C1 segment of cervical spinal cord (tissue), 14 donors: ENCODE data around the gene FAM163B.

Experiments used
- DNase-seq, 14 donors: peaks; one replicate each; lab custom pipeline; 2025; lab: John Stamatoyannopoulos, UW

FAM163B gene

DNA sequence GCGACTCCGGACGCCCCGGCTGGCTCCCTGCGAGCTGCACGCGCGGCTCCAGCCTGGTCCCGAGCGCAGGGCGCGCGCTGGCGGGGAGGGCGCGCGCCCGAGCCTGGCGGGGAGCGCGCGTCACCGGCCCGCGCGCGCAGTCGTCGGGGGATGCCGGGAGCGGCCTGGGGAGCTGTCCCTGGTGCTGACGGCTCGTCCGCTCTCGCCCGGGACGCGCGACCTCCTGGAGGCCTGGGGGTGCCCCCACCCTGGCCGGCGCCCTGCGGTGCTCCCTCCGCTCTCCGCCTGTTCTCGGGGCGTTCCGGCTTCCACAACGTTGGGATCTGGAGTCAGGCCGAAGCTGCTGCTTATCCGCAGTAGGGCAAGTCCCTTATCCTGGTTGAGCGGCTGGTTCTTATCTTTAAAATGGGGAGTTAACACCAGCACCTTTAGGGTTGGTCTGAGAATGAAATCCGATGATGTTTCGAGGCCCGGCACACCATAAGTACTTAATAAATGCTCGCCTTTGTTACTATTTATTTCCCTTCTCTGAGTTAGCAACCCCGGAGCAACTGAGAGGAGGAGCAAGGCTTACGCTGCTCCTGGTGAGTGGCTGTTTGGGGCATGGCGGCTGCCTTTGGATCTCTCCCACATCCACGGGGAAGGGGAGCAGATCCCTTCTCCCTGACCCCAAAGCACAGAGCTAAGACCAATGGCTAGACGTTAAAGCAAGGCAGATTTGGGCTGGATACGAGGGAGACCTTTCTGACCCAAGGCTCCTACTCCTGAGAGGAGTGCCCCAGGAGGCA, at the start of gene FAM163B:
TSS of gene FAM163B (minus strand) at position 79 of the 788 bp plus-strand sequence. CDS start 29,166 bp downstream, outside the sequence.
- DNase-seq = peak in 8 of 14 donors; percentile 14 to 61 (median 25)

GRCh38 chr9:133657120-133657661, 48.0 kb upstream of the FAM163B start:
- DNase-seq = peak in 1 of 14 donors; percentile 52

DNA sequence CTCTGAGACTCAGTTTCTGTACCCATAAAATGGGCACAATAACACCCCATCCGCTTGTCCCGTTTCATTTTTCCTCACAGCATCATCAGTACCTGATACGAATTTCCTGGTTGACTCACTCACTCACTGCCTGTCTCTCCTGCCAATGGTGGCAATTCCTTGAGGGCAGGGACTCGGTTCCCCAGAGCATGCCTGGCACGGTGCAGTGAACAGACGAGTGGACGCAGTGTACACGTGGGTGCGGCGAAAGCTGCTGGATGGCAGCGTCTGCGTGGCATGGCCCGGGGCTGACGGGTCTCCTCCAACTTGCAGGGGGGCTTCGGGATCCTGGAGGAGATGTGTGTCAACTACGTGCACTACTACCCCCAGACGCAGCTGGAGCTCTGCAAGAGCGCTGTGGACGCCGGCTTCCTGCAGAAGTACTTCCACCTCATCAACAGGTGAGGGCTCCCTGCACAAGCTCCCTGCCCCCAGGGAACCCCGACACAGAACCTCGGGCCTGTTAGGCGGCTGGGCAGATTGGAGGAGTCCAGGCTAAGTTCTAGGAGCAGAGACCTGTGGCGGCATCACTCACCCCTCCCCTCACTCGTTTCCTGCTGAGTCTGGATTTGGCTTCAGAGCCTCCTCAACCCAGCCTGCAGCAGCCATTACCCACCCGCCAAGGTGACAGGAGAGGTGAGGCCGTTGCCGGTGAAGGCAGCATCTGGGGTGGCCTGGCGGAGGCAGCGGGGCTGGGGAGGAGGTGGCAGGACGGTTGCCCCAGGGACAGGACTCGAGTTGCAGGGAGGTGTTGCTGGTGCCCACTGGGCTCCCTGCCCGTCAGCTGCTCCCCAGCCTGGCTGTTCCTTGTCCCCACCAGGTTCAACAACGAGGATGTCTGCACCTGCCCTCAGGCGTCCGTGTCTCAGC, 47.3 kb upstream of the FAM163B start:
- DNase-seq = no peak

DNA sequence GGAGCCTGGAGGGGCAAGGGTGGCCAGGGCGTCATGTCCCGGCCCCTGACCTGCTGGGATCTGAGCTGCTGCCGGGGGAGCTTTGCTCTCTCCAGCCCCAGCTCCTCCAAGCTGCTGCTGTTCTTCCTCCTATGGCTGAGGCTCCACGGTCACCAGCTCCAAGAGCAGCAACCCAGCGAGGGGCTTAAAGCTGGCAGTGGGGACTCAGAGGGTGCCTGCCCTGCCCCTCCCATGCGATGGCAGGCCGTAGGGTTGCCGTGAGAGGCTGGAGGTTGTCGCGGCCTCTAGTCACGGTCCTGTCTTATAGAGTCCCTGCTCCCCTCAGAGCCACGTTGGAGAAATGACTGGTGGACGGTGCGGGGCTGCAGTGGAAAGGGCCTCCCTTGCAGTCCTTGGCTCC, 46.5 kb upstream of the FAM163B start:
- DNase-seq = no peak

DNA sequence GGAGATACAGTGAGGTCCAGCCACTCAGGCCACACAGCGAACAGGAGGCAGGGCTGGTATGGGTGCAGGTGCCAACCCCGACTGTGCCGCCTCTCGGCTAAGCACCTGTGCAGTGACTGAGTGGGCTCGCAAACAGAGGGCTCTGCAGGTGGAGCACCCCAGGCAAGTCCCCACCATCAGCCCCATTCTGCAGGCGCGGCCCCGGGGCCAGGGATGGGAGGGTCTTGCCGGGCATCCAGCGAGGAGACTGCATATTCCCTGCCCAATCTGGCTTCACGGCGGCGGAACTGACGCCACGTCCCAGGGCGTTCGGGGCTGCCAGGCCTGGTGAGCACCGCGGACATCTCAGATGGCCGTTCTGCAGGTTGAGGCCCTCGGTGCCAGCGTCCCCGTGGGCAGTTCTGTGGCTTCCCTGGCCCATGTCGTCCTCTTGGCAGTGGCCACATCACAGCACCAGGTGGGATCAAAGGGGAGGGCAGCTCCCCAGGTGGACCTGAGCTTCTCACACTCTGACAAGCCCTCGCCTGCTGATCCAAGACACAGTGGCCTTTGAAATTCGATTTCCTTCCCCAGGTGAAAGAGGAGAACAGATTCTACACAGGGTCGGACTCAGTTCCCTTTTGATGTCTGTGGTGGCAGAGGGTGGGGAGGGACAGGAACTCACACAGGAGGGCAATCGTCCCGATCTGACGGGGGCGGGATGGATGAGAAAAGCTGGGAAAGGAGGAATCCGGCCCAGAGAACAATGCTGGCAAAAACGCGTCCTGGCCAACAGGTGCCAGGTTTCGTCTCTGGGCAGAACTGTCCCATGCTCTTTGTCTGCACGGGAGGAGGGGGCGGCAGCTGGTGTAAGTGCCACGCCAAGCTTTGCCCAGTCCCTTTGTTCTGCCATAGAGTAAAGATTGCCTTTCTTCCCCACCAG, 45.8 kb upstream of the FAM163B start:
- peak in 1 of 14 donors; percentile 66 for DNase-seq

GRCh38 chr9:133653638-133654037, 44.4 kb upstream of the FAM163B start:
- DNase-seq = no peak

GRCh38 chr9:133650026-133650425, 40.8 kb upstream of the FAM163B start:
- no peak for DNase-seq

GRCh38 chr9:133649194-133649593, 40.0 kb upstream of the FAM163B start:
- DNase-seq = no peak

GRCh38 chr9:133647765-133648469, 38.7 kb upstream of the FAM163B start:
- no peak for DNase-seq

GRCh38 chr9:133647148-133647547, 38.0 kb upstream of the FAM163B start:
- DNase-seq = no peak

DNA sequence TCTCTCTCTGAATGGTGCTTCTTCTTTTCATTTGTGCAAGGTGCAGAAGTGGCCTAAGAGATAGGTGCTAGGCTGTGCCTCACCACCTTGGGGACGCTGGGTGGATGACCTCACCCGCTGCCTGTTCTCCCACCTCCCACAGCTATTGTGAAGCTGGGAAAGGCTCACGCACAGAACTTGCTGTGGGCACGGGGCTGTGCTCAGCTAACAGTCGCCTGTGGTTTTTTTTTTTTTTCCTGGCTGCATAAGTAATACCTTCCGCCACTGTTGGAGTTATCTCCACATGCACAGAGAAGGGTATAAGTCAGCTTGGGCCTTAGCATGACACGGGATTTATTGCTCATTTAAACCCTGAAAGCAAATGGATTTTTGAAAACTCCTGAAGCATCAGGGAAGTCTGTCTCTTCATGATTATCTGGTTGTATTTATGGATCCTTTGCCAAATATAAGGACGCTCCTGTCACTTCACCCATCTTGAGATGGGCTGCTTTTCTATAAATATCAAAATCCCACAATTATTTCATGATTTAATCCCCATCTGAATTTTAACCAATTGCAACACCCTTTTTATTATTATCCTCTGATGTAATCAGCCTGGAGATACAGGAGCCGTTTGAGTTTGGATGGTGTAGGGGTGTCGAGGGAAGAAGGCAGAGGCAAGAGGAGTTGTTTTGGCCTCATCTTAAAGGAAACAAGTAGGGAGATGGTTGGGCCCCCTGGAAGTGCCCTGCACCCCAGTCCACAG, 36.0 kb upstream of the FAM163B start:
- DNase-seq = no peak

DNA sequence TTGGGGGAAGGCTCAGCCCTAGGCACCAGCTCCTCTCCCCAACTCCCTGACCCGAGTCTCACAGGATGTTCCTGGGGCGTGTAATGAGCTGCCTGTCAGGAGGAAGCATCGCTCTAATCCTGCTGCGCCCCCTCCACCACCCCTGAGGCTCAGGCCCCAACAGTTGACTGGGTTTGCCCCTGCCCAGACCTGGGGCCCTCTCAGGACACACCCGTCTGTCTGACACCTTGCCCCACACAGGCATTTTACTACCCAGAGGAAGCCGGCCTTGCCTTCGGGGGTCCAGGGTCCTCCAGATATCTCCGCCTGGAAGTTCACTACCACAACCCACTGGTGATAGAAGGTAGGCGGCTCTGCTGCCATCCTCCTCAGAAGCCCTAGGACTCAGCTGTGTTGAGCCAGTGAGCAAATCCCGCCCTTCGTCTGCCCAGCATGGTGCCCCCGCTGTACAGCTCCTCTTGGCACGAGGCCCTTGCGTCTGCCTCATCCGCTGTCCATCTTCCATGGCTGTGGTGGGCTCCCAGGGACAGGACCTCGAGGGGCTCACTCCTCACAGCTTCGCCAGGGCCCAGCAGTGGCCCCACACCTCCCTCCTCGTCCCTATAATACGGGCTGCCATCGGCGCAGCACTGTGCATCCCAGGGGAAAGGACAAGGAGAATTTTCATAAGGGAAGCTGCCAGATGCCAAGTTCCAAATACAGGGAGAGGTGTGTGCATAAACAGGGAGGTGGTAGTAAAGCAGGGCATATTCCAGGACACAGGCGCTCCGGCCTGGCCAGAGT, 35.0 kb upstream of the FAM163B start:
- no peak for DNase-seq

- DNase-seq = no peak
Observed at GRCh38 chr9:133643362-133643755, 34.2 kb upstream of the FAM163B start.

GRCh38 chr9:133642708-133643361, 33.6 kb upstream of the FAM163B start:
- DNase-seq = no peak

DNA sequence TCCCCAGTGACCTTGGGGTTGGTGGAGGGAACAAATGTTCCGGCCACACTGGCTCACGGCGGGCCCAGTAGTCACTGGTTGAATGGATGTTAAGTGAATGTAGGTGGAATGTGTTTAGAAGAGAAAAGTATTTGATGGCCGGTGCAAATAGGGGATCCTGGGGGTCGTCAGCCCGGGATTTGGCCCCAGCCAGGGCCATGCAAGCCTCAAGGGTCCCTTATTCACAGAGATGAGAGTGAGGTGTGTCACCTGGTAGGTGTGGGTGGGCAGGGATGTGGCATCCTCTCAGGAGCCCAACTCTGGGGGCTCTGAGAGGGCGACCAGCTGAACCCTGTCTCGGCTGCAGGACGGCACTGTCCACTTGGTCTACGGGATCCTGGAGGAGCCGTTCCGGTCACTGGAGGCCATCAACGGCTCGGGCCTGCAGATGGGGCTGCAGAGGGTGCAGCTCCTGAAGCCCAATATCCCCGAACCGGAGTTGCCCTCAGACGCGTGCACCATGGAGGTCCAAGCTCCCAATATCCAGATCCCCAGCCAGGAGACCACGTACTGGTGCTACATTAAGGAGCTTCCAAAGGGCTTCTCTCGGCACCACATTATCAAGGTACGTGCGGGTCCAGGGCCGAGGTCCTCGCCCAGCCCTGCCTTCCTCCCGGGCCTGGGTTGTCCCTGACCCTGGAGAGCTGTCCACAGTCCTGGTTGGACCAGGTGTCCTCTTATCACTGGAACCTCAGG, 32.8 kb upstream of the FAM163B start:
- no peak for DNase-seq

DNA sequence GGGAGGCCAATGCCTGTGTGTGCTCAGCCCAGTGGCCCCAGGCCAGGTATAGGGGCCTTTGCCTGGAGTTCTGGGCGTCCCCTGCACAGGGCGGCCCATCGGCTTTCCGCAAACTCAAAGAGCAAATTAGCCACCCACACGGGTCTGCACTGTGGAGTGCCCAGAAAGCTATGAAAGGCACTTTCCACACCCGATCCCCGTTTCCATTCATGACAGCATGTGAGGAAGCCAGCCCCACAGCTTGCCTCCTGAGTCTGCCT, 32.1 kb upstream of the FAM163B start:
- DNase-seq = no peak

DNA sequence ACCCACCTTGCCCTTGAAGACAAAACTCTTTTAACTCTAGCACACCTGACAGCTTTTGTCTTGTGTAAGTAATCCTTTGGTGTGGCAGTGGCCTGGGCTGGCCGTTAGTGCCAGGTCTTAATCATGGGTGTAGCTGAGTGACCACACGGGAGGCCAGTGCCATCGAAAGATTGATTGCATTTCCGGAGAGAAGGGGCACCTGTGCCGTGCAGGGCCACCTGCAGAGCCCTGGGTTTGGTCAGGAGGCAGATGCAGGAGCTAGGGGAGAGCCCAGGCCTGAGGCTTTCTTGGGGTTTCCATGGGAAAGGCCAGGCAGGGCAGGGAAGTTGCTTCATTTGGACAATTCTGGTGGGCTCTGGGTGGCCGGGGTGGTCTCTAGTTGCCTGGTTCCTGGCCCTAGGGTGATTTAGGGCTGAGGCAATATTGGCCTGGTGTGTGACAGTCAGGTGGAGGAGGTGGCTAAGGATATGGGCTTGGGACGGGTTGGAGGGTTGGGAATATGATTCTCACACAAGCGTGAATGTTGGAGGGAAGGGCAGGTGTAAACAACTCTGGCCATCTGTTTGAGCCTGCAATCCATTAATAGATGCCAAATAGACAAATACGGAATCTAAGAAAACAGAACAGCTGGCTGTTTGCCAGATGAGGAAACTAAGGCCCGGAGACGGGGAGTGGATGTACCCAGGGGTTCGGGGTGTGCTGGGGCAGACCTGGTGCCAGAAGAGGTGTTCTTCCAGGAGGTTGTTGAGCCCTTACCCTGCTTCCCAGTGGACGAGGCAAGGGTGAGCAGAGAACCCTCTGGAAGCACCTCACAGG, 31.6 kb upstream of the FAM163B start:
- peak in 1 of 14 donors; percentile 27 for DNase-seq
